Coronary artery (tissue), 2 donors: ENCODE data around the gene GFRA1.

Experiments used
- DNase-seq: peaks from one replicate; pipeline ENCODE4 v3.0.0-alpha.2; 2017; ENCODE audit warnings: low spot score
- H3K27ac ChIP-seq, 2 donors: fragments of 200-600 bp; sonication (generic); one replicate each; pipeline ENCODE4 v1.5.1; 2016 to 2019
- H3K4me3 ChIP-seq: fragments of 200-600 bp; sonication (generic); 2 replicates; pipeline ENCODE4 v1.5.1; 2016; ENCODE audit warnings: mild to moderate bottlenecking, moderate library complexity
- CTCF ChIP-seq: fragments of 200-600 bp; sonication (generic); IDR thresholded peaks from one replicate; pipeline ENCODE4 v1.5.1; 2019; ENCODE audit warnings: antibody characterized with exemption

The GFRA1 gene

GRCh38 chr10:116124777-116125176 is 148.2 kb downstream of the GFRA1 start:
- no peak overlapping the region for H3K4me3 ChIP-seq
- no peak overlapping the region for H3K27ac ChIP-seq
- TF ChIP-seq CTCF, result no peak
- DNase-seq, result no peak

GRCh38 chr10:116122664-116123063 is 150.3 kb downstream of the GFRA1 start:
- DNase-seq, result no peak
- TF ChIP-seq CTCF, result no peak
- Histone ChIP-seq H3K4me3 (no peak overlapping the region), H3K27ac (no peak overlapping the region)

- H3K4me3 ChIP-seq, result no peak overlapping the region
- DNase-seq, result no peak
- no peak for TF ChIP-seq CTCF
- no peak overlapping the region for H3K27ac ChIP-seq
Observed at GRCh38 chr10:116121640-116122525, 151.1 kb downstream of the GFRA1 start.

GRCh38 chr10:116120688-116121455 is 152.1 kb downstream of the GFRA1 start:
- DNase-seq, result no peak
- no peak for TF ChIP-seq CTCF
- Histone ChIP-seq H3K27ac (no peak overlapping the region), H3K4me3 (no peak overlapping the region)

GRCh38 chr10:116118847-116119246 is 154.2 kb downstream of the GFRA1 start:
- Histone ChIP-seq H3K4me3 (no peak overlapping the region), H3K27ac (no peak overlapping the region)
- DNase-seq, result no peak
- TF ChIP-seq CTCF, result no peak

- no peak for DNase-seq
- H3K27ac ChIP-seq, result no peak overlapping the region
- no peak for TF ChIP-seq CTCF
- H3K4me3 ChIP-seq, result no peak overlapping the region
Observed at GRCh38 chr10:116115797-116116196, 157.2 kb downstream of the GFRA1 start.
